GM19023 (cell line): ENCODE data around the gene SLC39A11.
"Not testable (repeated sequence)": the region's sequence is repeated elsewhere in the genome, so short reads cannot be mapped to it uniquely, and the experiment has no call there.

Source experiments
- ATAC-seq: cut with Tn5 transposase; IDR thresholded peaks from one replicate; pipeline ENCODE4 v1.9.1; 2021; ENCODE audit warnings: mild to moderate bottlenecking, moderate library complexity; ENCODE audit not compliant: unreplicated experiment

SLC39A11 gene

DNA sequence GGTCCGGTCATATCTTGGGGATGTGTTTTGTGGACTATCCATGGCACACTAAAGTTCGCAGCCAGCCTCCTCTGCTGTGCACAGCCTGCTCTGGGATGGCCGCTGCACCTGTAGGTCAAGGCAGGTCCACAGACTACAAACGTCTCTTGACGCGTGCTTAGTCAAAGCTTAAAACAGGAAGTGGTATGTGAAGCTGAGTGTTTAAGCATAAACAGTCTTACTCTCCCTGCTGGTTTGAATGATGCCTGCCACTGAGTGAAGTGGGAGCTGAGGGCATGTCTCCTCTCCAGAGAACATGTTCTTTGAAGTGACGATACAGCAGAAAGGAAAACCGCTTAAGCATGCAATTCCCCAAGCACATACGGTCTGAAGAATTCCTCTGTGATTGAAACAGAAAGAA, 365.6 kb downstream of the SLC39A11 start:
- ATAC-seq = peak; percentile 80

DNA sequence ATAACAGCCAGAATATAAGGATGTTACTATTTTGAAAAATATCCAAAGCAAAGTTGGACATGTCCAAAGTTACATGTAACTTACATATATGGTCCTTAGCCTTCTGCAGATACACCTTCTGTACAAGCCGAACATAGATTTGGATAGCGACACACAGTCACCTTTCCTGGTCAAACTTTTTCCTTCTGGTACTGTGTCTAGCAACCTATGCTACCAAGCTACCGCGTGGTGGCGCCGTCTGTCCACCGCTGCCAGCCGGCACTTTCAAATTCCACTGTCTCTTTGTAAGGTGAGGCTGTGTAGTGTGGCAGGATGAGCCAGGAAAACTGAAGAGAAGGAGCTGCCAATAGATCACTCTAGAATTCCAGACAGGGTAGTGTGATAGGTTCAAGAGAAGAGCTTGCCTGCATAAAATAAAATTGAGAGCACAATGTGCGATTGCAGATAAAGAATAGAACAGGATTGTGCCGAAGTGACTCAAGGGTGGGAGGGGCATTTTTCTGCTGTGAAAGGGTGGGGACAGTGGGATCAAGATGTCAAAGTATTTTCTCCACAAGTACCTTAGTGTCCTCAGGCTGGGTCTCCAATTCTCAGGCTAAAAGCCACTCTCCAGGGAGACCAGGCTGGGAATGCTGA, 366.9 kb downstream of the SLC39A11 start:
- no peak for ATAC-seq

DNA sequence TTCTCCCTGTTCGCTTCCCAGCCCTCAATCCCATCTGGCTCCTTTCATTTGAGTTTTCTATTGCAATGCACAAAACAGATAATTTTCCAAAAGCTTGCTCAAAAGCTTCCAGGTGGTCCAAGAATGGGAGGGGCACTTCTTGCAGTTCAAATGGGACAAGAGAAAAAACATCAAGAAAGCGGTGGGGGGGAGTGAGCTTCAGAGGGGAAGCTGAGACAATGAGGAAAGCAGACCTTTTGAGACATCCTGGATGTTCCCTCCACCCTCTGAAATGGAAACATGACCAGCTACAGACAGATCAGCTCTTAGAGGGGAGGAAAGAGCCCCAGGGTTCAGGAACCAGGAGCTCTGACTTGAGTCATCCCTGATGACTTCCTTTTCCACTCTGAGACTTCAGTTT, 368.2 kb downstream of the SLC39A11 start:
- ATAC-seq = no peak

DNA sequence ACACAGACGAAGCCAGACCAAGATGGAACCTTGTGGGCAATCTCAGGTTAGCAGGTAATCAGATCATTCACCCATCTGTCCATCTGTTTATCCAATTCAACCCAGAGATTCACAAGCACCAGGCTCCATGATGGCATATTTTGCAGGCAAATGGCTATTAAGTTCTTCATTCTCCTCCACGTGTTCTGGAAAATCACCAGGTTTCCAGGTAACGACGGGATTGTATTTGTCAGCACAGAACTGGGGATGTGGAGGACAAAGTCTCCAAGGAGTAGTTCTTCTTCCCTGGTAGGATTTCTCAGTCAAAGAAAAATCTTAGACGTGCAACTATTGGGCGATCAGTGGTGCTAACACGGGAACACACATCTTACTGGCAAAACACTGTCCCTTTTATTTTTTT, 368.8 kb downstream of the SLC39A11 start:
- no peak for ATAC-seq

DNA sequence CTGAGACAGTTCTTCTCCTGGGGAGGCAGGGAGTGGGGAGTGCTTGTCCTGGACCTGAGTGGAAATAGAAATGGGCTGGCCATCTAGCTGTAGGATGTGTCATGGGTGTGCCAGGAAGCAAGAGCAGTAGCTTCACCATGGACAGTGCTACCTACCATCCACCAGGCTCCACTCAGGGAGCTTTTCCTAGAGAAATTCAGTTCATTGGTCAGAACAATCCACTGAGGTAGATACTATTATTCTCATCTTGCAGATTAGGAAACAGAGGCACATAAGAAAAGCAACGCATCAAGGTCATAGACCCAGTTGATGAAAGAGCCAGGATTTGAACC, 372.0 kb downstream of the SLC39A11 start:
- no peak for ATAC-seq

DNA sequence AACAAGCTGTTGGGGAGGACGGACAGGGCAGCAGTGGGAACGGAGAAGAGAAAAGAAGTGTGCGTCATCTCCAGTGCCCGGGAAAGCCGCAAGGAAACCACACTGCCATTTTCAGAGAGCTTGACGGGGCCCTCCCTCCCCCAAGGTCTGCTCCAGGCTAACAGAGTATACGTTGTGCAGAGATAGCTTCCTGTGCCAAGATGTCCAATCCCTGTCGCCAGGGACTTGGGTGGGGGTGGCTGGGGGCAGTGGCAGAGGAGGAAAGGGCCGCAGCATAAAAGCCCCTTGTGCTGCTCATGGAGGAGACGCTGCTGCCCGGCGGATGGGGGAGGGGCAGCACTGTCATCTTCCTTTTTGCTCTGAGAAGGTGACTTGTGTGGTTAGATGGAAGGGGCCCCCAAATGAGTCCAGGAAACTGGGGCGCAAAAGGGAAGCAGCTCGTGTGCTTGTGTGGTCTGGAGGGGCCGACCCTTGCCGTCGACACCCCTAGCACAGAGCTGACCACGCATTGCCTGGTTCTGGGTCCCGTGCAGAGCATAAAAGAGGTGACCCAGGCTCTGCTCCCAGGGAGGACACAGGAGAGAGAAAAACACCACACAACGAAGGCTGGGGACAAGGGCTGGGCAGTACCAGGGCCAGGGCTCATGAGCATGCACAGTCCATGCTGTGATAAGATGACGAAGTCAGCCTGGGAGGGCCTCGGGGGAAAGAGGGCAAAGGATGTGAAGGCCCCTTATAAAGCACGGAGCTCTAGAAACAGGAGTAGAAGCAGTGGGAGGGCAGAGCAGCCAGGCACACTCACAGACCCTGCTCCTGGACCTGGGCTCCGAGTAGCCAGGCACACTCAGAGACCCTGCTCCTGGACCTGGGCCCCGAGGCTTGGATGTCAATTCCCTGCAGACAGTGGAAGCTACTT, 372.7 kb downstream of the SLC39A11 start:
- ATAC-seq = no peak

DNA sequence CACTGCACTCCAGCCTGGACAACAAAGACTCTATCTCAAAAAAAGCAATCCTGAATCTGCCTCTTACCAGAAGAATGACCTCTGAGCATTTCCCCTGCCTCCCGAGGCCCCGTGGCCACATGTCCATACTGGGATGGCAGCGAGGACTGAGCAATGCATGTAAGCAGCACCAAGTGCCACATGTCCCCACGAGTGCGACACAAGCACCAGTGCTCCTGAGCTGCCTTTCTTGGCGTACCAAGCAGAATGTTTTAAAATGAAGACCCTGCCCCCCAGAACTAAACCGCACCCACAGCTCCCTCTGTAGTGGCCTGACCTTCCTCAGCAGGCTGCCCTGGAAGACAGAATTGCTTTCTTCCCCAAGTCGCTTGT, 373.3 kb downstream of the SLC39A11 start:
- no peak for ATAC-seq

DNA sequence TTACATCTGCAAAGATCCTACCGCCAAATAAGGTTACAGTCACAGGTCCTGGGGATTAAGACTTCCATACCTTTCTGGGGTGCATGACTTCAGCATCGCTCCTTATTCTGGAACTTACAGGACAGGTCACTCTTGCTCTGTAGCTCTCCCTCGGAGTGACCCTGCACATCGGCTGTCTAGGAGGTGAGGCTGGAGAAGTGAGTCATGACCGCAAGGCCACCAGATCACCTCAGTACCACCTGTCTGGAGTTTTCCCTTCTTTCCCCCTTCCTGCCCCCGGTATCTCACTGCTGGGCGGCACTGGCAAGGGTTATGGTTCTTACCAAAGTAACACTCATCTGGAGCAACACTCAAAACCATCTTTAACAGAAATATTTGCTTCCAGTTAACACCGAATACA, 374.8 kb downstream of the SLC39A11 start:
- ATAC-seq = no peak

DNA sequence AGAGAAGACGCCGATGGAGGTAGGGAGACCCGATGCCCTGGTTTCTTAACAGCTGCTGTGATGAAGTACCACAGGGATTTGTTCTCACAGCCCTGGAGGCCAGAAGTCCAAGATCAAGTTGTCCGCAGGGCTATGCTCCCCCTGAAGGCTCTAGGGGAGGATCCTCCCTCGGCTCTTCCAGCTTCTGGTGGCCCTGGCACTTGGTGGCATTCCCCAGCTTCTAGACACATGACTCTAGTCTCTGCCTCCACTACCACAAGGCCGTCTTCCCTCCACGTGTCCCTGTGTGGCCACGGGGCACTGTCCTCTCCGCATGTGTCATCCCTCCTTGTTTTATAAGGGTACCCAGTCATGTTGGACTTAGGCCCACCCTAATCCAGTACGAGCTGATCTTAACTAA, 375.2 kb downstream of the SLC39A11 start:
- ATAC-seq = no peak

DNA sequence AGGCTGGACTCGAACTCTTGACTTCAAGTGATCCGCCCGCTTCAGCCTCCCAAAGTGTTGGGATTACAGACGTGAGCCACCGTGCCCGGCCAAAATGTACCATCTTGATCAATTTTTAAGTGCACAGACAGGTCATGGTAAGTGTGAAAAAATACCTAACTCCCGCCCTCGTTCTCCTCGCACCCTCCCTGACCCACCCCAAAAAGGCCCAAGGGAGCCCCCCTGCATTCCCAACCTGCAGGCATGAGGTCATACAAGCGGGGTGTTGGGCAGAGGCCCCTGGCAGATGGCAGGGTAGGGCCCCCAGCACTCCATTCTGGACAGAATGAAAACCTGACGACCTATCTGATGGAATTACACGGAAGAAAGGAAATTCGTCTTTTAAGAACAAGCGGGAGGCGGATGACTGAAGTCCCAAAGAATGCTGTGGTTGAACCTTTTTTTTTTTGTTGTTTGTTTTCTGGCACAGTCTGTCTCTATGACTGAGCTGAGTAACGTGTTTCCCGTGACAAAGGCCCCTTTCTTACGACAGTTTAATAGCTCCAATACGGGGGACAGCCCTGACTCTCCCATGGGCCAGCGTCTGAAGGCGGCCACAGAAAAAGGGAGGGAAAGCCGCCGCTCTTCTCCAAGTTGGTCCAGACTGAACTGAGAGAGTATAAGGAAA, 376.4 kb downstream of the SLC39A11 start:
- ATAC-seq = no peak

DNA sequence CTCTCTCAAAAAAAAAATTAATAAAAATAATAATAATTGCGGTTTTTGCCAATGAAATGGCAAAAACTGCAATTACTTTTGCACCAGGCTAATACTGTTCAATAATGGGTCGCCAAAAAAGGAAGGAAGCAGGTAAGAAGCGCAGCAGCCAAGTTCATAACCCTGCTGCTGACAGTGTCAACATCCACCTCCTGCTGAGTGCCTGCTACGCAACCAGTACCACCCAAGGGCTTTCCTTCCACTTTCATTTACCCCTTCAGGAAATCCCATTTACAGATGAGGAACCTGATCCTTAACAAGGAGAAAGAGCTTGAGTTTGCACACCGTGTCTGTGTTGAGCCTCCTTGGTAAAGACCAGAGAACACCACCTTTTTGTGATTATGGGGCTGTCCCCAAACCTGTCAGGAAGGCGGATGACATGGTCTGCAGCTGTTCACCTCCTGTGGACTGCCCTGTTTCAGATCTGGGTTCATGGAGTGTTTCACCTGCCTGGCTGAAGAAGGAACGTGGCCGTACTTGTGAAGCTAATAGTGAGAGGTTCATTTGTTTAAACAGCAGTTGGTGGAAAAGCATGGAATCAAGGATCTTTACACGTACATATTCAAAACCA, 378.0 kb downstream of the SLC39A11 start:
- ATAC-seq = no peak

DNA sequence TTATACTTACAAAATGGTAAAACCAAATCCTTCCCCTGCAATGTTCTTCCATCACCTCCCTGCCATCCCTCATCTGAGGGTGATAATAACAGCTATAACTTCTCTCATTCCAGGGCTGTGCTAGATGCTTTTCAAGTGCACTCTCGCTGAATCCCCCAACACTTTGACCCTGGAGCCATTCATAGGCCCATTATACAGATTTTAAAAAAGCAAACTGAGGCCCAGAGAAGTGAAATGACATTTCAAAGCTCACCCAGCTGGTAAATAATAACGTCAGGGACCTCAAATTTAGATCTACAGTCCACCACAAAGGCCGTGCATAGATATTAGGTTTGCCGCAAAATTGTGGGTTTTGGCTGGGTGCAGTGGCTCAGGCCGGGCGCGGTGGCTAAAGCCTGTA, 378.8 kb downstream of the SLC39A11 start:
- ATAC-seq = no peak

DNA sequence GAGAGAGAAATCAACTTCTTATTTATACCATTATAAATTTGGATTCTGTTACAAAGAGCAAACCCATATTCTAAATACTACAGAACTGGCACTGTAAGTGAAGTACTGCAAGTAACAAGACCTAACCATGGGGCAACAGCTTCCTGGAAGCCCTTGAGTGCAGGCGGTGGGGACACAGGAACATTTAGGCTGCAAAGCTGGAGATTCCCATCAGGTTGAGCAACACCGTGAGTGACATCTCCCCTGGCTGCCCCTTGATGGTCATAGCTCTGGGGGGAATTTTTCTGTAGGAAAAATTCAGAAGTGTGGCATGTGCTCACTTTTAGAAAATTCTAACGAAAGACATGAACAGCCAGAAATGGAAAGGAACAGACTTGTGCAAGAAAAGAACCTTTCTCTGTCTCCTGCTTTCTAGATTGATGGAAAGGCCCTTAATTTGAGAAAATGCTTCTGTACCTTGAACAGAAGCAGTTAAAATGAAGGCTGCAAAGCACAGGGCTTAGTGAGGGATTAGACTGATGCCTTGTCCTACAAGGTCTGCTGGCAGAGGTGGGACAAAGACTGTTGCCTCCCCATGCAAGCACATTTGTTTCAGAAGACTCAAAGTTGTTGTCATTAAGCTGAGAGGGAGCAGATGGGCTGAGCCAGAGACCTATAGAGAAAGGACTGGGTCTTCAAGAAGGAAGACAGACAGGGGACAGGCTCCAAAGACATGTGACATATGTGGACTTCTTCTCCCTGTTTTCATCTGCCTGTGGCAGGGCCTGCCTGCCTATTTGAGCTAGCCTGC, 380.8 kb downstream of the SLC39A11 start:
- no peak for ATAC-seq

DNA sequence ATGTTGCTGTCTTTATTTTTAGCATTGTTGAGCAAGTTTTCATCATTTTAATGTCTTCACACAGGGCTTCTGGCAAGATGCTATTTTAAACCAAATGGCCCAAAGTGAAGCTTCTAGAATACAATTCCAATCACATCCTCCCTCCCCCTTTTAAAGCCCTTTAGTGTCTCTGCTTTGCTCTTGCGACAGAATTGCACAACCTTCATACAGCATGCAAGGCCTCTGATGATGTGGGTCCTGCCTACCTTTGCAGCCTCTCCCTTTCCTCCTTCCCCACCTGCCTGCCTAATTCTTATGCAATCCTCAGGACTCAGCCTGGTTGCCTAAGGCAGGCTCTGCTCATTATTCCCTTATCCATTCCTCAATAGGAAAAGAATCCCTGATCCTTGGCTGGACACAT, 381.7 kb downstream of the SLC39A11 start:
- ATAC-seq = no peak

DNA sequence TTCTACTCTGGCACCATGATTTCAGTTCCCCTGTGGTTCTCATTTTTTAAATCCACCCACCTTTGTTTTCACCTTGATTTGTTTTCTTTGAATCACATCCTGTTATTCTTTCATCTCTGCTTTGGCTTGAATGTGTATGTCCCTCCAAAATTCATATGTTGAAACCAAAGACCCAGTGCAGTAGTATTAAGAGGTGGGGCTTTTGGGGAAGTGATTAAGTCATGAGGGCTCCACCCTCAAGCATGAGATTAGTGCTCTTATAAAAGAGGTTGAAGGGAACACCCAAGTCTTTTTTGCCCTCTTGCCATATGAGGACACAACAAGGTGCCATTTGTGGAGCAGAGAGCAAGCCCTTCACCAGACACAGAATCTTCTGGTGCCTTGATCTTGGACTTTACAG, 382.3 kb downstream of the SLC39A11 start:
- no peak for ATAC-seq

DNA sequence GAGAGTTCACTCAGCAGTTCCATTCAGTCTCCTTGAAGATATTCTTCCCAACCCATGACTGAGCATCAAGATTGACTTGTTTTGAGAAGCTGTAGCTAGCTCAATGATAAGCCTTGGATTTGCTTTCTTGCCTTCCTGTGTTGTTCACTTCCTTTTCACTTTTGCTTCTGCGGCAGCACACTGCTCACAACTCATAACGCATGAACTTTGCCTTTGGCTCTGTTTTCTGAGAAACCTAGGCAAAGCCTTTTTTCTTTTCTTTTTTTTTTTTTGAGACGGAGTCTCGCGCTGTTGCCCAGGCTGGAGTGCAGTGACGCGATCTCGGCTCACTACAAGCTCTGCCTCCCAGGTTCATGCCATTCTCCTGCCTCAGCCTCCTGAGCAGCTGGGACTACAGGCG, 383.8 kb downstream of the SLC39A11 start:
- ATAC-seq = not testable (repeated sequence)

DNA sequence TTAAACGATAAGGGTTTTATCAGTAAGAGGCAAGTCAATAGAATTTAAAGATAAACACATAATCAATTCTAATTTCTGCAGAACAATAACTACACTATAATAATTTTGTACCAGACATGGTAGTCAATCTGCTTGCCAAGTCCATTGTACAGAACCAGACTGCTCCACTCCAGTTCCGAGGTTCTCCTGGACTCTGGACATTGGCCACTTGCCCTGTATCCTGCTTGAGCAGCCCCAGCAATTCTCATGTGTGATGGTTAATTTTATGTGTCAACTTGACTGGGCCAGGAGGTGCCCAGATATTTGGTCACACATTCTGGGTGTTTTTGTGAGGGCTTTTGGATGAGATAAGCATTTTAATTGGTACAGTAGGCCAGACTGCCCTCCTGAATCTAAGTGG, 384.6 kb downstream of the SLC39A11 start:
- ATAC-seq = no peak

DNA sequence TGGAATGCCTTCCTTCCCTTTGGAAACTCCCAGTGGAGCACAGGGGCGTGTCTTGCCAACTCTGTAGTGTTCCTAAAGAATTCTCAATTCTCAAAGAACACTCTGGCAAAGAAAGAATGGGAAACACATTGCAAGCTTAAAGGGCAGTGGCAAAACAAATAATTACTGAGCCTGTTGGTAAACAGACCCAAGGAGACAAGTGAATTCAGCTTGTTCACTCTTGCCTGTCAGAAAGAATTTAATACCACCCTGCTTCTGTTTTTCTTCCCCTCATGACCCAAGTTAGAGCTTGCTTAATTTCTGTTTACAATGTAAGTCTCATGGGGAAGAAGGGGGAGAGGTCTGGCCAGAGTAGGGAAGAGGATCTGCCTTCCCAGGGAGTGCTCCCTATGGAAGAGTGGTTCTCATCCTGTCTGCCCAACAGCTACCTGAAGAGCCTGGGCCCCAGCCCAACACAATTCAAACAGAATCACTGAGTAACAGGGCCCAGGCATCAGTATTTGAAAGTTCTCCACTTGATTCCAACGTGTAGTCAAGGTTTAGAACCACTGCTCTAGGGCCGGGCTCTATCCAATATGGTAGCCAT, 386.0 kb downstream of the SLC39A11 start:
- ATAC-seq = no peak

DNA sequence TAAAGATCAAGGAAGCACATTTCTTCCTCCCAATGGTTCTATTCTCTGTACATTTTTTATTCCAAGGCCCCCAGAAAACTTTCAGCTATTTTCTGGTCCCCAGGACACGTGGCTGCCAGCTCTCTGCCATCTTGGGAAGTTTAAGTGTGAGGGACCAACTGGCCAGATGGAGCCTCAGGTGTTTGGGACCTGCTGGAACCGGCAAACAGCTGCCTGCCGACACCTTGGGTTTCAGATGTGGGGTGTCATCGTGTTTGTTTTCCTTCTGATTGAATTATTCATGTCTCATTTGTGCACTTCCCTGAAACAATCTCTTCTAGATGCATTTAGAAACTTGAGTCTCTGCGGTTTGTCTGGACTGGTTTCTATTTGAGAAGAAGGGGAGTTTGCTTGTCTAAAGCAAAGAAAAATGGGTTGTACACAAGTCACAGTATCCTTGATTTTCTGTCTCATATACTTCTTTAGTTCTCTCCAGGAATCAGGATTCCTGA, 386.5 kb downstream of the SLC39A11 start:
- ATAC-seq = no peak

DNA sequence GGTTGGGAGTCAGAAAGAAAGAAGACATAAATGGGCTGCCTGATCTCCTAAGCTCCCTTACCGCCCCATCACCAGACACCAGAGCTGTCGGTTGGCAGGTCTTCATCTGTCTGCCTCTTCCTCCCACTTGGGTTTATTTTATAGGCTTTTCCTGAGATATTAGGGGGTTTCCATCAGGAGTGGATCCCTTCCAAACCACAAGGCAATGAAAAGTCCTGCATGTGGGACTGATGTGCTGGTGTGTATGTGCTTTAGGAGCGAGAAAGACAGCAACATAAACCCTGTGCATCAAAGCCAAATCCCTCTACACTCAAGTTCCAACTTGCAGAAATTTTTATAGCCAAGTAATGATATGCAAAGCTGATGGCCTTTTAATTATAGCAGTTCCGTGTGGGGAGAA, 389.5 kb downstream of the SLC39A11 start:
- no peak for ATAC-seq
